ENCODE results near the gene NTSR1.
"Not testable (repeated sequence)": the region's sequence is repeated elsewhere in the genome, so short reads cannot be mapped to it uniquely, and the experiment has no call there.

The NTSR1 gene

DNA sequence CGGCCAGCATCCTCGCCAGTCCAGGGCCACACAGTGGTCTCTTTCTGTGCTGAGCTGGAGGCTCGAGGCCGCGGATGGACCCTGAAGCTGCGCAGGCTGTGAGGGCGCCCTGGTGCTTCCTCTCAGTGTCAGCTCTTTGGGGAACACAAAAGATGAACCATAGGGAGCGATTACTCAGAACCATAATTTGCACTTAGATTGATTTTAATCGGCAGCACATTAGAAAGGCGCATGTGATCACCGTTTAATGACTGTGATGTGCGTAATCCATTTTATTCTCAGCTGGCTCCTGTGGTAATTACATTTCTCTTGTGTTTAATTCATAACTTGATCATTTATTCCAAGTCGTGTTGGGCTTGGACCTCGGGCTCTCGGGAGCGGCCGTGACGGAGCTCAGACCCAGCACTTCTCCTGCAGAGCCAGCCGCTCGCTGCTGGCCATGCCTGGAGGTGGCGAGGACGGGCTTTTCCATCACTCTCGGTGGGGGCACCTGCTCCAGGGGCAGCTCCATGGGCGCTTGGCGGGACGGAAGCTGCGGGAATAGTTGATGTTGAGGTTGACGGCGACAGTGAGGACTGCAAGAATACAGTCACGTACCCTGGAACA, 25.6 kb upstream of the NTSR1 start:
- H3K4me1 ChIP-seq (ENCODE audit: low read depth, poor library complexity, severe bottlenecking) = no peaks in the 10 kb centered on the region
- H4K20me1 ChIP-seq (ENCODE audit: insufficient read depth) = no peaks in the 10 kb centered on the region
- H3K27me3 ChIP-seq (ENCODE audit: insufficient read depth, low read depth) = peaks cover 7% of the 10 kb centered on the region; the same call in 1 of the 2 replicates
- no peaks in the 10 kb centered on the region for H3K36me3 ChIP-seq (ENCODE audit: insufficient read depth)
- no peaks in the 10 kb centered on the region for H3K79me2 ChIP-seq (ENCODE audit: insufficient read depth, low read depth)
- no peak overlapping the region for H2AFZ ChIP-seq (ENCODE audit: low read depth)
- TF ChIP-seq, protein P1, sequence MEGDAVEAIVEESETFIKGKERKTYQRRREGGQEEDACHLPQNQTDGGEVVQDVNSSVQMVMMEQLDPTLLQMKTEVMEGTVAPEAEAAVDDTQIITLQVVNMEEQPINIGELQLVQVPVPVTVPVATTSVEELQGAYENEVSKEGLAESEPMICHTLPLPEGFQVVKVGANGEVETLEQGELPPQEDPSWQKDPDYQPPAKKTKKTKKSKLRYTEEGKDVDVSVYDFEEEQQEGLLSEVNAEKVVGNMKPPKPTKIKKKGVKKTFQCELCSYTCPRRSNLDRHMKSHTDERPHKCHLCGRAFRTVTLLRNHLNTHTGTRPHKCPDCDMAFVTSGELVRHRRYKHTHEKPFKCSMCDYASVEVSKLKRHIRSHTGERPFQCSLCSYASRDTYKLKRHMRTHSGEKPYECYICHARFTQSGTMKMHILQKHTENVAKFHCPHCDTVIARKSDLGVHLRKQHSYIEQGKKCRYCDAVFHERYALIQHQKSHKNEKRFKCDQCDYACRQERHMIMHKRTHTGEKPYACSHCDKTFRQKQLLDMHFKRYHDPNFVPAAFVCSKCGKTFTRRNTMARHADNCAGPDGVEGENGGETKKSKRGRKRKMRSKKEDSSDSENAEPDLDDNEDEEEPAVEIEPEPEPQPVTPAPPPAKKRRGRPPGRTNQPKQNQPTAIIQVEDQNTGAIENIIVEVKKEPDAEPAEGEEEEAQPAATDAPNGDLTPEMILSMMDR (conservative IDR thresholded peaks at IDR 0.05; ENCODE audit: low read depth, low read length) = no peak
- no peak overlapping the region for H3K9ac ChIP-seq
- H3K27ac ChIP-seq = no peak overlapping the region
- no peak overlapping the region for H3K4me3 ChIP-seq (IDR thresholded peaks at IDR 0.05; ENCODE audit: insufficient read depth, low read depth, low read length)
- no peak overlapping the region for H3K4me2 ChIP-seq

DNA sequence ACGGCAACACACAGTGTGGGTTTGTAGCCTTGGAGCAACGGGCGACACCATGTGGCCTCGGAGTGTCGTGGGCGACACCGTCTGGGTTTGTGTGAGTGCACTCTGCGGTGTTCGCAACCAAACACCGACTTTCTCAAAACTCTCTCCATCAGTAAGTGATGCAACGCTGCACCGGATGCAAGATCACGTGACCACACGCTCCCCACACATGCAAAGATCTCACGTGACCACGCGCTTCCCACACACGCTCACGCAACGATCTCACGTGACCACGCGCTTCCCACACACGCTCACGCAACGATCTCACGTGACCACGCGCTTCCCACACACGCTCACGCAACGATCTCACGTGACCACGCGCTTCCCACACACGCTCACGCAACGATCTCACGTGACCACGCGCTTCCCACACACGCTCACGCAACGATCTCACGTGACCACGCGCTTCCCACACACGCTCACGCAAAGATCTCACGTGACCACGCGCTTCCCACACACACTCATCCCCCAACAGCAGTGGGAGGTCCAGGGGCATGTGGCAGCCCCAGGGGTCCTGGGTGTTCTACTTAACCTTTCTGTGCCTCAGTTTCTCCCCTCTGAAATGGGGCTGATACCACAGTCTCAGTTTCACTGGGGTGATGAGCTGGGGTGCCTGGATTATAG, 24.8 kb upstream of the NTSR1 start:
- not testable (repeated sequence) for H3K9ac ChIP-seq; H3K4me2 ChIP-seq; H3K79me2 ChIP-seq (ENCODE audit: insufficient read depth, low read depth); H3K27ac ChIP-seq; H3K4me3 ChIP-seq (IDR thresholded peaks at IDR 0.05; ENCODE audit: insufficient read depth, low read depth, low read length); H2AFZ ChIP-seq (ENCODE audit: low read depth); H3K4me1 ChIP-seq (ENCODE audit: low read depth, poor library complexity, severe bottlenecking); H3K36me3 ChIP-seq (ENCODE audit: insufficient read depth); H4K20me1 ChIP-seq (ENCODE audit: insufficient read depth)
- peaks cover 14% of the 10 kb centered on the region for H3K27me3 ChIP-seq (ENCODE audit: insufficient read depth, low read depth)

DNA sequence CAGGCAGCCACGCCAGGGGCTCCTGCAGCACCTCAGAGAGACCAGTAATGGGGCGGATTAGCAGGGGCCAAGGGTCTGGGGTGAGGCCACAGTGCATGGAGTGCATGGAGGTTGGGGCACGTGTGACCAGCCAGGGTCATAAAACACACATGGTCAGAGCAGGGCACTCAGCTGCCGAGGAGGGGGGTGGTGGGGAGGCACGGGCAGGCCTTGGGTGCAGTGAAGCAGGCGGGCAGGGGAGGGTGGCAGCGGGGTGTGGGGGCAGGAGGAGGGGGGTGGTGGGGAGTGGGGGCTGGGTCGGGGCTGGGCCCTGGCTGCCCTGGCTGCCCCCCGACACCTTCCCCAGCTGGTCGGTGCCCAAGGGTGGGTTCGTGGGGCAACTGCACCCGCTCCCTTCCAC, 23.7 kb upstream of the NTSR1 start:
- Histone ChIP-seq H3K36me3 (ENCODE audit: insufficient read depth) (no peaks in the 10 kb centered on the region), H4K20me1 (ENCODE audit: insufficient read depth) (no peaks in the 10 kb centered on the region), H2AFZ (ENCODE audit: low read depth) (no peak overlapping the region), H3K4me2 (no peak overlapping the region), H3K4me3 (IDR thresholded peaks at IDR 0.05; ENCODE audit: insufficient read depth, low read depth, low read length) (no peak overlapping the region), H3K4me1 (ENCODE audit: low read depth, poor library complexity, severe bottlenecking) (no peaks in the 10 kb centered on the region), H3K27ac (no peak overlapping the region), H3K27me3 (ENCODE audit: insufficient read depth, low read depth) (peaks cover 24% of the 10 kb centered on the region), H3K79me2 (ENCODE audit: insufficient read depth, low read depth) (no peaks in the 10 kb centered on the region), H3K9ac (no peak overlapping the region)
- TF ChIP-seq, protein P1 (conservative IDR thresholded peaks at IDR 0.05; ENCODE audit: low read depth, low read length) = no peak

DNA sequence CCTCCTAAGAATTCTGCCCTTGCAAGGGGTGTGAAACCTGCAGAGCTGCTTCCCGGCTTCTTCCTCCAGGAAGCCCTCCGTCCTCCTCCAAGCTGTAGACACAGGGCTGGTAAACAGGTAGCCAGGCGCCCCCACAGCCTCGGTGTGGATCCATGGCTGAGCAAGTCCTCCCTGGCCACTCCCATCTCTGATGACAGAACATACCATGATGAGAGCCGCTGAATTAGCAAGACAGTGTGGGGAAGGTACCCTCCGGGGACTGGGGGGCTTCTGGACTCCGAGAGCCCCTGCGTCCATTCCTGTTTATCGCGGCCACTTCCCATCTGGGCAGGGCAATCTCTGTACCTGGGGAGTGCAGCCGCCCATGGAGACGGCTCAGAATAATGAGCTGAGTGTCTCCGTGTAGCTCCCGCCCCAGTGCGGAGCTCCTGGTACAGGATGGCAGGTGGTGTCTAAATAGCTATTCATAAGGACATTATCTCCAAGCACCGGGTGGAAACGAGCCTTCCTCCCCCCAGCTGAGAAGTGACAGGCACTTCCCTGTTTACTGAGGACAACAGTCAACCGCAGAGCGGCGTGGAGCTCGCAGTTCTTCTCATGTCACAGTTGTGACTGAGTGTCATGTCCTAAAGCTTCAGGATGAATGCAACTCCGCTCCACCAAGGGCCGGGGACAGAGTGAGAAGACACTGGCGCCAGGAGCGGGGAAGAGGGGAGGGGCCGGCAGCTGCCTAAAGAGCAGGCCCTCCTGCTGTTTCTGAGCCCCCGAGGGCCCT, 22.7 kb upstream of the NTSR1 start:
- Histone ChIP-seq H3K4me3 (IDR thresholded peaks at IDR 0.05; ENCODE audit: insufficient read depth, low read depth, low read length) (no peak overlapping the region), H3K27ac (no peak overlapping the region), H3K27me3 (ENCODE audit: insufficient read depth, low read depth) (peaks cover 33% of the 10 kb centered on the region)

More for the DNA sequence above, 22.7 kb upstream of the NTSR1 start:
- Histone ChIP-seq H4K20me1 (ENCODE audit: insufficient read depth) (no peaks in the 10 kb centered on the region), H3K4me2 (no peak overlapping the region), H3K4me1 (ENCODE audit: low read depth, poor library complexity, severe bottlenecking) (no peaks in the 10 kb centered on the region), H3K9ac (no peak overlapping the region), H3K36me3 (ENCODE audit: insufficient read depth) (no peaks in the 10 kb centered on the region), H3K79me2 (ENCODE audit: insufficient read depth, low read depth) (no peaks in the 10 kb centered on the region), H2AFZ (ENCODE audit: low read depth) (no peak overlapping the region)
- TF ChIP-seq, protein P1 (conservative IDR thresholded peaks at IDR 0.05; ENCODE audit: low read depth, low read length) = no peak
